Measurements from ENCODE around the gene FGF8.
A peak's percentile ranks its signal among the peaks of the same experiment; 100 is the strongest.

Gene FGF8

DNA sequence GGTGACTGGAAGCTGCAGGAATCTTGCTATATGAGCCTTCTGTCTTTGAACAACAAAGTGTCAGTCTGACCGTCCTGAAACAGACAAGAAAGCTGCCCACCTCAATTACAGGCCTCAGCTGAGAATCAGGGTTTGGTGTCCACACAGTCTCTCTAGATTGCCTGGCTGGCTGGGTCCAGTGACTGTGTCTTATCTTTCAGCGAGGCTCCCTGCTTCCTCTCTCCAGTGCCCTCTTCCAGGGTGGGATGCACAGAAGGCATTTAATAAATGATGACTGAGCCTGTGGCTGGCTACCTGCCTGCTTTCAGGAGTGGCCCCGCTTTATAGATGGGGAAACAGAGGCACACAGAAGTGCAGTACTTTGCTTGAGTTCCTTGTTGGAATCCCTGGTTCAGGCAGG lies 27.4 kb downstream of the FGF8 start:
- WGBS: 64% methylated on average over 3 of the region's 3 CpGs
- no peak overlapping the region for H3K4ac ChIP-seq (ENCODE audit: low read depth in 1 of 2, low read length in 2 of 2)
- no peak overlapping the region for H2BK12ac ChIP-seq (ENCODE audit: low read length in 2 of 2)
- H3K36me3 ChIP-seq (ENCODE audit: control insufficient read depth in 1 of 2, insufficient read depth in 2 of 2, low read depth in 1 of 2, low read length in 2 of 2): no peaks in the 10 kb centered on the region
- H3K23ac ChIP-seq (ENCODE audit: low read length in 2 of 2): no peak overlapping the region
- no peak overlapping the region for H4K8ac ChIP-seq (ENCODE audit: low read length)
- H2BK15ac ChIP-seq (ENCODE audit: low read depth, poor library complexity, severe bottlenecking): no peak overlapping the region
- H2AK5ac ChIP-seq (ENCODE audit: low read length, severe bottlenecking): no peak overlapping the region
- H3K27me3 ChIP-seq (ENCODE audit: control insufficient read depth in 1 of 2, insufficient read depth in 1 of 2, low read length in 2 of 2): peaks cover 35 to 47% of the 10 kb centered on the region in 2 experiments
- H3K14ac ChIP-seq (ENCODE audit: low read length in 2 of 2): no peak overlapping the region
- no peak overlapping the region for H3K4me2 ChIP-seq (ENCODE audit: low read length, poor library complexity, severe bottlenecking)
- no peaks in the 10 kb centered on the region for H3K9me3 ChIP-seq (ENCODE audit: control insufficient read depth, low read length)
- H3K18ac ChIP-seq (ENCODE audit: low read depth in 1 of 2, low read length in 2 of 2): no peak overlapping the region
- no peak overlapping the region for H2AFZ ChIP-seq (ENCODE audit: low read depth, low read length)
- H3K4me3 ChIP-seq (ENCODE audit: insufficient read depth in 1 of 2, low read depth in 1 of 2, low read length in 2 of 2): no peak overlapping the region
- no peak overlapping the region for H3K27ac ChIP-seq (ENCODE audit: low read length, poor library complexity, severe bottlenecking)
- no peaks in the 10 kb centered on the region for H3K79me1 ChIP-seq (replicated peaks; ENCODE audit: low read length, poor library complexity, severe bottlenecking)
- H3K9ac ChIP-seq (ENCODE audit: low read length): no peak overlapping the region
- no peak overlapping the region for H2BK120ac ChIP-seq (ENCODE audit: low read depth, low read length)
- no peak overlapping the region for H4K91ac ChIP-seq (ENCODE audit: low read length)
- no peak for DNase-seq
- H3K4me1 ChIP-seq (ENCODE audit: control insufficient read depth, insufficient read depth, low read depth, low read length): no peaks in the 10 kb centered on the region
- H2BK5ac ChIP-seq (ENCODE audit: low read depth, low read length, poor library complexity, severe bottlenecking): no peak overlapping the region

- no peak overlapping the region for H3K27ac ChIP-seq (ENCODE audit: low read length, poor library complexity, severe bottlenecking)
- no peak overlapping the region for H2AFZ ChIP-seq (ENCODE audit: low read depth, low read length)
- H3K9me3 ChIP-seq (ENCODE audit: control insufficient read depth, low read length): no peaks in the 10 kb centered on the region
- peak overlapping the region in 1 of 2 experiments; percentile 50 for H3K23ac ChIP-seq (ENCODE audit: low read length in 2 of 2)
- H3K4me3 ChIP-seq (ENCODE audit: insufficient read depth in 1 of 2, low read depth in 1 of 2, low read length in 2 of 2): no peak overlapping the region
- no peak overlapping the region for H3K4me2 ChIP-seq (ENCODE audit: low read length, poor library complexity, severe bottlenecking)
- H3K79me1 ChIP-seq (replicated peaks; ENCODE audit: low read length, poor library complexity, severe bottlenecking): no peaks in the 10 kb centered on the region
- no peak overlapping the region for H3K4ac ChIP-seq (ENCODE audit: low read depth in 1 of 2, low read length in 2 of 2)
- H4K91ac ChIP-seq (ENCODE audit: low read length): no peak overlapping the region
- 71% methylated on average over 9 of the region's 9 CpGs for WGBS
- no peak overlapping the region for H2BK15ac ChIP-seq (ENCODE audit: low read depth, poor library complexity, severe bottlenecking)
- peak; percentile 14 for DNase-seq
- H2AK5ac ChIP-seq (ENCODE audit: low read length, severe bottlenecking): no peak overlapping the region
- H2BK5ac ChIP-seq (ENCODE audit: low read depth, low read length, poor library complexity, severe bottlenecking): no peak overlapping the region
- no peak overlapping the region for H2BK12ac ChIP-seq (ENCODE audit: low read length in 2 of 2)
- H4K8ac ChIP-seq (ENCODE audit: low read length): no peak overlapping the region
- H3K14ac ChIP-seq (ENCODE audit: low read length in 2 of 2): no peak overlapping the region
- H3K36me3 ChIP-seq (ENCODE audit: control insufficient read depth in 1 of 2, insufficient read depth in 2 of 2, low read depth in 1 of 2, low read length in 2 of 2): no peaks in the 10 kb centered on the region
- H3K27me3 ChIP-seq (ENCODE audit: control insufficient read depth in 1 of 2, insufficient read depth in 1 of 2, low read length in 2 of 2): peaks cover 36 to 48% of the 10 kb centered on the region in 2 experiments
- no peaks in the 10 kb centered on the region for H3K4me1 ChIP-seq (ENCODE audit: control insufficient read depth, insufficient read depth, low read depth, low read length)
- no peak overlapping the region for H2BK120ac ChIP-seq (ENCODE audit: low read depth, low read length)
- H3K18ac ChIP-seq (ENCODE audit: low read depth in 1 of 2, low read length in 2 of 2): no peak overlapping the region
- H3K9ac ChIP-seq (ENCODE audit: low read length): no peak overlapping the region
Observed at GRCh38 chr10:101745074-101745696, 30.7 kb downstream of the FGF8 start.

- Histone ChIP-seq H3K18ac (ENCODE audit: low read depth in 1 of 2, low read length in 2 of 2) (no peak overlapping the region), H3K4me3 (ENCODE audit: insufficient read depth in 1 of 2, low read depth in 1 of 2, low read length in 2 of 2) (no peak overlapping the region), H3K79me1 (replicated peaks; ENCODE audit: low read length, poor library complexity, severe bottlenecking) (no peaks in the 10 kb centered on the region), H2BK5ac (ENCODE audit: low read depth, low read length, poor library complexity, severe bottlenecking) (no peak overlapping the region), H3K27ac (ENCODE audit: low read length, poor library complexity, severe bottlenecking) (no peak overlapping the region), H3K4me2 (ENCODE audit: low read length, poor library complexity, severe bottlenecking) (no peak overlapping the region), H3K4me1 (ENCODE audit: control insufficient read depth, insufficient read depth, low read depth, low read length) (no peaks in the 10 kb centered on the region), H3K14ac (ENCODE audit: low read length in 2 of 2) (no peak overlapping the region), H2BK15ac (ENCODE audit: low read depth, poor library complexity, severe bottlenecking) (no peak overlapping the region), H3K9me3 (ENCODE audit: control insufficient read depth, low read length) (no peaks in the 10 kb centered on the region), H3K27me3 (ENCODE audit: control insufficient read depth in 1 of 2, insufficient read depth in 1 of 2, low read length in 2 of 2) (peaks cover 32 to 49% of the 10 kb centered on the region in 2 experiments), H2BK12ac (ENCODE audit: low read length in 2 of 2) (no peak overlapping the region), H2BK120ac (ENCODE audit: low read depth, low read length) (no peak overlapping the region), H4K91ac (ENCODE audit: low read length) (no peak overlapping the region), H3K4ac (ENCODE audit: low read depth in 1 of 2, low read length in 2 of 2) (no peak overlapping the region), H4K8ac (ENCODE audit: low read length) (no peak overlapping the region), H3K9ac (ENCODE audit: low read length) (no peak overlapping the region), H3K36me3 (ENCODE audit: control insufficient read depth in 1 of 2, insufficient read depth in 2 of 2, low read depth in 1 of 2, low read length in 2 of 2) (no peaks in the 10 kb centered on the region), H2AK5ac (ENCODE audit: low read length, severe bottlenecking) (no peak overlapping the region), H3K23ac (ENCODE audit: low read length in 2 of 2) (no peak overlapping the region), H2AFZ (ENCODE audit: low read depth, low read length) (no peak overlapping the region)
- WGBS: 80% methylated on average over 1 of the region's 3 CpGs
- DNase-seq: no peak
Observed at GRCh38 chr10:101744267-101744666, 31.6 kb downstream of the FGF8 start.

- Histone ChIP-seq H3K27ac (ENCODE audit: low read length, poor library complexity, severe bottlenecking) (no peak overlapping the region), H2BK120ac (ENCODE audit: low read depth, low read length) (no peak overlapping the region), H2BK15ac (ENCODE audit: low read depth, poor library complexity, severe bottlenecking) (no peak overlapping the region), H3K4me2 (ENCODE audit: low read length, poor library complexity, severe bottlenecking) (no peak overlapping the region), H3K9ac (ENCODE audit: low read length) (no peak overlapping the region), H3K14ac (ENCODE audit: low read length in 2 of 2) (no peak overlapping the region), H2BK5ac (ENCODE audit: low read depth, low read length, poor library complexity, severe bottlenecking) (no peak overlapping the region), H3K9me3 (ENCODE audit: control insufficient read depth, low read length) (no peaks in the 10 kb centered on the region), H2BK12ac (ENCODE audit: low read length in 2 of 2) (no peak overlapping the region), H3K23ac (ENCODE audit: low read length in 2 of 2) (no peak overlapping the region), H4K8ac (ENCODE audit: low read length) (no peak overlapping the region), H3K27me3 (ENCODE audit: control insufficient read depth in 1 of 2, insufficient read depth in 1 of 2, low read length in 2 of 2) (peaks cover 29 to 45% of the 10 kb centered on the region in 2 experiments), H3K4me1 (ENCODE audit: control insufficient read depth, insufficient read depth, low read depth, low read length) (no peaks in the 10 kb centered on the region), H3K4me3 (ENCODE audit: insufficient read depth in 1 of 2, low read depth in 1 of 2, low read length in 2 of 2) (no peak overlapping the region), H2AK5ac (ENCODE audit: low read length, severe bottlenecking) (no peak overlapping the region), H3K79me1 (replicated peaks; ENCODE audit: low read length, poor library complexity, severe bottlenecking) (no peaks in the 10 kb centered on the region), H3K4ac (ENCODE audit: low read depth in 1 of 2, low read length in 2 of 2) (no peak overlapping the region), H2AFZ (ENCODE audit: low read depth, low read length) (no peak overlapping the region), H3K36me3 (ENCODE audit: control insufficient read depth in 1 of 2, insufficient read depth in 2 of 2, low read depth in 1 of 2, low read length in 2 of 2) (no peaks in the 10 kb centered on the region), H4K91ac (ENCODE audit: low read length) (no peak overlapping the region), H3K18ac (ENCODE audit: low read depth in 1 of 2, low read length in 2 of 2) (no peak overlapping the region)
- no peak for DNase-seq
- WGBS: 94% methylated on average over 1 of the region's 2 CpGs
Observed at GRCh38 chr10:101741938-101742337, 34.0 kb downstream of the FGF8 start.
